Heart right ventricle (tissue), 16 donors: Measurements from ENCODE around the gene AFF1. TPM values are rescaled to one million over a fixed set of nuclear protein-coding genes. Genes with fewer than 3 reads are reported as not detected.
A peak's percentile ranks its signal among the peaks of the same experiment; 100 is the strongest.

Experiments
- ATAC-seq, 8 donors: fragments of 200-7000 bp; cut with Tn5 transposase; one replicate each; pipeline ENCODE4 v1.9.1; 2020; ENCODE audit warnings: mild to moderate bottlenecking in 8 of 8, moderate library complexity in 8 of 8, moderate number of reproducible peaks in 1 of 8
- DNase-seq, 2 donors: peaks; one replicate each; pipeline ENCODE4 v3.0.0-alpha.2; 2020
- H3K27ac ChIP-seq, 10 donors: fragments of 200-600 bp; sonication (generic) in 2 of 10; one replicate each; pipeline versions ENCODE4 v1.5.0 to v1.8.0; 2020 to 2022; ENCODE audit warnings: mild to moderate bottlenecking in 3 of 10
- H3K27me3 ChIP-seq, 7 donors: fragments of 200-600 bp; one replicate each; pipeline ENCODE4 v1.8.0; 2021 to 2022; ENCODE audit warnings: mild to moderate bottlenecking in 2 of 7
- H3K36me3 ChIP-seq, 9 donors: fragments of 200-600 bp; sonication (generic) in 1 of 9; one replicate each; pipeline versions ENCODE4 v1.5.0 to v1.8.0; 2020 to 2022; ENCODE audit warnings: mild to moderate bottlenecking in 2 of 9
- H3K4me1 ChIP-seq, 9 donors: fragments of 200-600 bp; sonication (generic) in 1 of 9; one replicate each; pipeline versions ENCODE4 v1.5.0 to v1.8.0; 2020 to 2022; ENCODE audit warnings: mild to moderate bottlenecking in 4 of 9
- H3K4me3 ChIP-seq, 10 donors: fragments of 200-600 bp; sonication (generic) in 2 of 10; one replicate each; pipeline versions ENCODE4 v1.5.0 to v1.8.0; 2020 to 2022; ENCODE audit warnings: mild to moderate bottlenecking in 7 of 10, moderate library complexity in 2 of 10
- H3K9me3 ChIP-seq, 11 donors: fragments of 200-600 bp in 10 of 11; sonication (generic) in 2 of 11; one replicate each; pipeline versions ENCODE4 v1.5.0 to v1.8.0; 2013 to 2022; ENCODE audit warnings: mild to moderate bottlenecking in 2 of 11, control low read depth in 1 of 11, moderate library complexity in 1 of 11
- whole genome bisulfite sequencing, 2 donors: extraction: QIAGEN DNeasy Blood & Tissue Kit; methylation state at CpG; one replicate each; pipeline ENCODE4 v1.1.7; 2013; ENCODE audit warnings: inconsistent platforms in 1 of 2; 5-methylcytosine and 5-hydroxymethylcytosine counted together
- intact Hi-C, 10 donors: fragments of 100-400 bp; cut with DNase I; formaldehyde crosslinking; loops; one replicate each; pipeline versions ENCODE4 v1.11.1 to v1.14.2; 2022
- polyA plus RNA-seq, 2 donors: library from polyadenylated mRNA; stranded (reverse); fragments of 200-250 nt; gene quantifications; one replicate each; pipeline ENCODE4 v1.2.3, GENCODE V29; 2013
- total RNA-seq, 10 donors: library from RNA; stranded (reverse); fragmentation: NEBNext Ultra II Directional in 3 of 10; extraction: Animal tissue kit (Norgen Biotek cat#: 25700) in 3 of 10; gene quantifications; one replicate each; pipeline versions ENCODE4 v1.2.1 to v1.2.4, GENCODE V29; 2021 to 2023
- TF ChIP-seq, protein P1 (sequence below), 9 donors: fragments of 200-600 bp; sonication (generic) in 2 of 9; IDR thresholded peaks; one replicate each; pipeline versions ENCODE4 v1.5.0 to v1.8.0; 2021 to 2022; ENCODE audit warnings: antibody characterized with exemption in 9 of 9, mild to moderate bottlenecking in 5 of 9, moderate library complexity in 1 of 9
- donor health status: Arrhythmogenic right ventricular cardiomyopathy.
- donor health status: ischemic (EF 13 %, LVEDD 7.1; RV severe dilation, severe dysfunction).
- donor health status: healthy with polysubstance abuse.
- donor health status: DM: no; HTN: yes; CAD: no.
- donor health status: DM: no; HTN: no; CAD: no.
- donor health status: ischemic (EF 25% LVEDD 6.9; RV normal size, moderate dysfunction).
- donor health status: ischemic (EF 25% LVEDD 5.7; RV mildly dilated, moderate dysfunction).
- donor health status: healthy.
- donor health status: DM: yes; HTN: yes; CAD: no.
- donor health status: Ischemic cardiomyopathy.
- donor health status: ischemic (EF 35%, LVEDD 5.7; RV mildly dilated, moderate dysfunction).
- donor health status: nonischemic (EF 11% LVEDD 7.7; RV severe dilation, severe dysfunction).
- donor health status: DM: yes; HTN: yes; CAD: no.
- donor health status: PGD.
- donor health status: ischemic (EF 29% LVEDD 5.4; RV normal size, mild dysfunction).
- donor health status: nonischemic (EF 23%, LVEDD 6.1; RV moderate dilation, normal function).

Gene AFF1
- total and polyA plus RNA-seq, 12 donors, result 44.4 to 90.2 (median 74.5) TPM

DNA sequence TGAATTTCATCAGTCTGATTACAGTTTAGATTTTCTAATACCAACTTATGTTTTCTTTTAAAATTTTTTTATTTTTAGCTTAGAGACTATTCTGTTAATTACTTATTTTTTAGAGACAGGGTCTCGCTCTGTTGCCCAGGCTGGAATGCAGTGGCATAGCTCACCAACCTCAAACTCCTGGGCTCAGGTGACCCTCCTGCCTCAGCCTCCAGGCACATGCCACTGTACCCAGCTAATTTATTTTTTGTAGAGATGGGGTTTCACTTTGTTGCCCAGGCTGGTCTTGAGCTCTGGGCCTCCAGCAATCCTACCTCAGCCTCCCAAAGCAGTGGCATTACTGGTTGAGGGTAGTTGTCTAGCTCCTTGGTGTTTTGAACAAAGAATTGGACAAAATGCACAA, 183.6 kb downstream of the AFF1 start:
- Histone ChIP-seq H3K36me3 (peaks cover 0 to 91% (median 19%) of the 10 kb centered on the region in 9 donors), H3K4me1 (peaks cover 0 to 69% (median 45%) of the 10 kb centered on the region in 9 donors), H3K27me3 (no peaks in the 10 kb centered on the region), H3K27ac (peak overlapping the region in 5 of 10 donors; percentile 22 to 90 (median 84)), H3K9me3 (no peaks in the 10 kb centered on the region), H3K4me3 (no peak overlapping the region)
- 97 to 98% methylated on average over 1 of the region's 1 CpG for WGBS, 2 donors
- TF ChIP-seq, protein P1, sequence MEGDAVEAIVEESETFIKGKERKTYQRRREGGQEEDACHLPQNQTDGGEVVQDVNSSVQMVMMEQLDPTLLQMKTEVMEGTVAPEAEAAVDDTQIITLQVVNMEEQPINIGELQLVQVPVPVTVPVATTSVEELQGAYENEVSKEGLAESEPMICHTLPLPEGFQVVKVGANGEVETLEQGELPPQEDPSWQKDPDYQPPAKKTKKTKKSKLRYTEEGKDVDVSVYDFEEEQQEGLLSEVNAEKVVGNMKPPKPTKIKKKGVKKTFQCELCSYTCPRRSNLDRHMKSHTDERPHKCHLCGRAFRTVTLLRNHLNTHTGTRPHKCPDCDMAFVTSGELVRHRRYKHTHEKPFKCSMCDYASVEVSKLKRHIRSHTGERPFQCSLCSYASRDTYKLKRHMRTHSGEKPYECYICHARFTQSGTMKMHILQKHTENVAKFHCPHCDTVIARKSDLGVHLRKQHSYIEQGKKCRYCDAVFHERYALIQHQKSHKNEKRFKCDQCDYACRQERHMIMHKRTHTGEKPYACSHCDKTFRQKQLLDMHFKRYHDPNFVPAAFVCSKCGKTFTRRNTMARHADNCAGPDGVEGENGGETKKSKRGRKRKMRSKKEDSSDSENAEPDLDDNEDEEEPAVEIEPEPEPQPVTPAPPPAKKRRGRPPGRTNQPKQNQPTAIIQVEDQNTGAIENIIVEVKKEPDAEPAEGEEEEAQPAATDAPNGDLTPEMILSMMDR (IDR thresholded peaks at IDR 0.05), result no peak
- intact Hi-C loops, result no loop called here
- DNase-seq, result no peak
- ATAC-seq, result no peak

DNA sequence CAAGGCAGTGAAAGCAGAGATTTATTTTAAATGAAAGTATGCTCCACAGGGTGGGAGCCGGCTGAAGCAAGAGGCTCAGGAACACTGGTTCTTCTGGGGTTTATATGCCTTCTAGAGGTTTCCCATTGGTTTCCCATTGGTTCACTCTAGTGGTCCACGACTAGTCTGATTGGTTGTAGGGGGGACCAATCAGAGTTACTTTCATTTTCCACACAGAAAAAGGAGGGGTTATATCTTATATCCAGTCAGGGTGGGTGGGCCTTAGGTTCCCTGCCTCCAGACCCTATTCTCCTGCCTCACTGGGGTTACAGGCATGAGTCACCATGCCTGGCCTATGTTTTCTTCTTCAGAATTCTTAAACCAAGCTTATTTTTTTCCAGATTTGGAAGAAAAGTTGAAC, 184.0 kb downstream of the AFF1 start:
- TF ChIP-seq, protein P1 (IDR thresholded peaks at IDR 0.05), result no peak
- WGBS, 2 donors, result 86 to 91% methylated on average over 2 of the region's 2 CpGs
- Histone ChIP-seq H3K27ac (peak overlapping the region in 6 of 10 donors; percentile 73 to 90 (median 84)), H3K4me3 (peak overlapping the region in 1 of 10 donors; percentile 33), H3K4me1 (peaks cover 0 to 69% (median 45%) of the 10 kb centered on the region in 9 donors), H3K36me3 (peaks cover 0 to 93% (median 19%) of the 10 kb centered on the region in 9 donors), H3K9me3 (no peaks in the 10 kb centered on the region), H3K27me3 (no peaks in the 10 kb centered on the region)
- intact Hi-C loops, result no loop called here
- DNase-seq (no peak), ATAC-seq (peak in 1 of 8 donors; percentile 8)

DNA sequence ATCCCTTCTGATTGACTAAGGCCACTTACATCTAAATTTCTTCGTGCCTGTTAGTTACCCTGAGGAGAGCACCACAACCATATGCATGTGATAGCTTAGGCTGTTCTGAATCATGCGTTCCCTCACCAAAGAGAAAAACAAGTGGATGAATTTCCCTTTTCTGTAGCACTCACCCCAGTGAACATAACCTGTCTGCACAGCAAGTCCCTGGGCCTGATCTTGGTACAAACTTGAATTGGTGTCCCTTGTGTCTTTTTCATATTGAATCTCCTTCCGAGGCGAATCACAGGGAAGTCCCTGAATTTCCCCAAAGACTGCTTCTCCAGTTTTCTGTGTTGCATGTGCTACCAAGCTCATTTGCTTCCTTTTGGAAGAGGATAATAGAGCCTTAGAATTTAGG, 185.2 kb downstream of the AFF1 start:
- peak overlapping the region; percentile 62 to 90 (median 83) for H3K27ac ChIP-seq
- peaks cover 0 to 93% (median 15%) of the 10 kb centered on the region in 9 donors for H3K36me3 ChIP-seq
- TF ChIP-seq, protein P1 (IDR thresholded peaks at IDR 0.05), result no peak
- DNase-seq (no peak), ATAC-seq (no peak)
- H3K27me3 ChIP-seq, result no peaks in the 10 kb centered on the region
- intact Hi-C loops, result no loop called here
- 49 to 54% methylated on average over 4 of the region's 4 CpGs for WGBS, 2 donors
- no peaks in the 10 kb centered on the region for H3K9me3 ChIP-seq
- peaks cover 0 to 69% (median 45%) of the 10 kb centered on the region in 9 donors for H3K4me1 ChIP-seq
- H3K4me3 ChIP-seq, result peak overlapping the region in 9 of 10 donors; percentile 17 to 46 (median 36)

DNA sequence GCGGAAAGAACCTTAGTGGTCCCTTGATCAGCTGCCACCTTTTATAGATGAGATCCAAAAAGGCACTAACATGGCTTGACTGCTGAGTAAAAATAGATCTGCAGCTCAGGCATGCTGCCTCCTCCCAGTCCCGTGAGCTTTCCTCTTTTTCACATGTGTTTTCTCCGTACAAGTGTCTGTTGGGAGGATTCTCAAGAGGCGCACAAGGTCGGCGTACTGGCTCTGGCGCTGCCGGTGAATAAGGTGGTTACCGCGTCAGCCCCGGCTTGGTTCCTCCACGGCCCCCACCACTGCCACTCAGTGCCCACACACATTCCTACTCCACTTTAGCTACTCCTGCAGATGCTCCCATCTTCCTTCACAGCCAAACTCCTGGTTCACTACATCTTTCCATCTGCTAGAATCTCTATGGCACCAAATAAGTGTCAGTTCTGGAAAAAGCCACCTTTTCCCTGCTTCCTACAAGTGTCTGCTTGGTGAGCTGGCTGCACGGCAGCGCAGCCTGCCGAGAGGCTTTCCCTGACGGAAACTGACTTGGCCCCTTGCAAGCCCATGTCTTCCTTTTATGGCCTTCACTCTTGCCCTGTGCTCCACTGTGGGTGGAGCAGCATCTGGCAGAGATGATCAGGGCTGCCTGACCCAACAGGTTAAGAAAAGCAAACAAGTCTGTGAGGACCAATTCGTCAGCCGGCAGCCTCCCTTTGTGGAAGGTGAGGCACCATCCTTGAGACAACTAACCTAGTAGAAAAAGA, 185.8 kb downstream of the AFF1 start:
- DNase-seq (peak; percentile 40 to 69), ATAC-seq (peak; percentile 80 to 90 (median 87))
- Histone ChIP-seq H3K9me3 (no peaks in the 10 kb centered on the region), H3K4me1 (peaks cover 0 to 69% (median 45%) of the 10 kb centered on the region in 9 donors), H3K4me3 (peak overlapping the region in 9 of 10 donors; percentile 17 to 46 (median 36)), H3K36me3 (peaks cover 0 to 93% (median 18%) of the 10 kb centered on the region in 9 donors), H3K27ac (peak overlapping the region; percentile 62 to 90 (median 83)), H3K27me3 (no peaks in the 10 kb centered on the region)
- WGBS, 2 donors, result 36 to 46% methylated on average over 18 of the region's 18 CpGs
- TF ChIP-seq, protein P1 (IDR thresholded peaks at IDR 0.05), result peak in 3 of 9 donors; percentile 18 to 37 (median 36)
- intact Hi-C loops, result no loop called here
